Measurements from ENCODE around the gene TM7SF2. TPM values are rescaled to one million over a fixed set of nuclear protein-coding genes. Genes with fewer than 3 reads are reported as not detected.

The TM7SF2 gene
- total and polyA plus RNA-seq, 2 of the 13 experiments (the other 11 are each of a cell fraction or from before 2014, with no cell fraction given) = 56.0 to 66.9 TPM

DNA sequence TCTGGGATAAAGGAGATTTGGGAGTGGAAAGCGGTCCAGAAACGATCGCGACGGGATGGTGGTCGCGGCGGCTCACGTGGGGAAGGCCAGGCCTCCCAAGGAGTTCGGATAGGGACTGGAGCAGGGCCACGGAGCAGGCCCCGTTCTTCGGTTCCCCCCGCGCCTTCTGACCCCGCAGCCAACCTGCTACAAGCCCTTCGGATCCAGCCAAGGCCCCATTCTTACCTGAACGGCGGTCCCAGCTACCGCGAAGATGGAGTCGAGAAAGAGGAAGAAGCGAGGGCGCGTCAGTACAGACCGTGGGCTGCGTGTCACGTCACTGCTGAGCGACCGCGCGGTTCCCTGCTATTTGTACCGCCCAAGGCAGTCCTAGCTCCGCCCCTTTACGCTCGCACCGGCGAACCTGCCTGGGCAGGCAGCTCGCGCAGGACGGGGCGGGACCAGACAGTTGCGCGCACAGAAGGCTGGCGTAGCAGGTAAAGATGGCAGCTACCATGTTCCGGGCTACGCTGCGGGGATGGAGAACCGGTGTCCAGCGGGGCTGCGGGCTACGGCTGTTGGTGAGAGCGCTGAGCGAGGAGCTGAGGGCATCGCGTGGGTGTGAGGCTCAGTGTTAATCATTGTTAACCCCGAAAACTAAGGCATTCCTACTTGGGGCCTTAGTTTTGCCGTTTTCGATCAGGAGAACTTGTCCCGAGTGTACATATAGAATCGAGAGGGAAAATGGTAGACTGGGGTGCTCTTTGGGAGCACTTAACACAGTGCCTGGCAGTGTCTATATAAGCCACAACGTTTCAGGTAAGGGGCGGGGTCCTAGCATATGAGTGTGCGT, 10.4 kb downstream of the TM7SF2 start, which contains the start of the genes FAU and MRPL49 (continued):
- TF ChIP-seq ZNF703 (CRISPR knock-in tag; IDR thresholded peaks at IDR 0.05; ENCODE audit: borderline replicate concordance) (no peak), HNRNPL (IDR thresholded peaks at IDR 0.05; ENCODE audit: low read depth, low read length) (0 out of 2 replicates have a peak, but pooled peaks have one; percentile 65), ZNF652 (CRISPR knock-in tag; IDR thresholded peaks at IDR 0.05; ENCODE audit: borderline replicate concordance, low read depth) (no peak), PCBP1 (IDR thresholded peaks at IDR 0.05; ENCODE audit: borderline replicate concordance, low read depth, low read length) (no peak), JUND (CRISPR knock-in tag; IDR thresholded peaks at IDR 0.05) (no peak), REPIN1 (CRISPR knock-in tag; IDR thresholded peaks at IDR 0.05; ENCODE audit: borderline replicate concordance, low read depth) (peak; percentile 56), HOXA9 (CRISPR knock-in tag; IDR thresholded peaks at IDR 0.05; ENCODE audit: borderline replicate concordance) (no peak; the same call in 1 of the 2 replicates), TOE1 (CRISPR knock-in tag; IDR thresholded peaks at IDR 0.05) (no peak), TOPORS (CRISPR knock-in tag; IDR thresholded peaks at IDR 0.05) (no peak), ZFP41 (CRISPR knock-in tag; IDR thresholded peaks at IDR 0.05; ENCODE audit: borderline replicate concordance) (peak; percentile 42; the same call in 1 of the 2 replicates), KDM6A (CRISPR knock-in tag; IDR thresholded peaks at IDR 0.05; ENCODE audit: low read depth) (no peak), CBX1 (IDR thresholded peaks at IDR 0.05; ENCODE audit: low read depth) (no peak), ZNF367 (CRISPR knock-in tag; IDR thresholded peaks at IDR 0.05; ENCODE audit: borderline replicate concordance) (no peak), ZNF720 (CRISPR knock-in tag; IDR thresholded peaks at IDR 0.05) (no peak), PPARG (CRISPR knock-in tag; conservative IDR thresholded peaks at IDR 0.05) (no peak), U2AF1 (optimal IDR thresholded peaks at IDR 0.05; ENCODE audit: low read depth, low read length) (no peak), CCDC6 (CRISPR knock-in tag; IDR thresholded peaks at IDR 0.05) (no peak), LCORL (IDR thresholded peaks at IDR 0.05) (no peak), LCORL (CRISPR knock-in tag; IDR thresholded peaks at IDR 0.05) (0 out of 2 replicates have a peak, but pooled peaks have one; percentile 21), GATAD1 (CRISPR knock-in tag; IDR thresholded peaks at IDR 0.05) (peak; percentile 97), RFX5 (IDR thresholded peaks at IDR 0.05; ENCODE audit: low read depth, low read length) (peak; percentile 57; the same call in 1 of the 2 replicates)
- TF ChIP-seq, protein P1, sequence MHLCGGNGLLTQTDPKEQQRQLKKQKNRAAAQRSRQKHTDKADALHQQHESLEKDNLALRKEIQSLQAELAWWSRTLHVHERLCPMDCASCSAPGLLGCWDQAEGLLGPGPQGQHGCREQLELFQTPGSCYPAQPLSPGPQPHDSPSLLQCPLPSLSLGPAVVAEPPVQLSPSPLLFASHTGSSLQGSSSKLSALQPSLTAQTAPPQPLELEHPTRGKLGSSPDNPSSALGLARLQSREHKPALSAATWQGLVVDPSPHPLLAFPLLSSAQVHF (CRISPR knock-in tag; IDR thresholded peaks at IDR 0.05) = no peak
- TF ChIP-seq, protein P2, sequence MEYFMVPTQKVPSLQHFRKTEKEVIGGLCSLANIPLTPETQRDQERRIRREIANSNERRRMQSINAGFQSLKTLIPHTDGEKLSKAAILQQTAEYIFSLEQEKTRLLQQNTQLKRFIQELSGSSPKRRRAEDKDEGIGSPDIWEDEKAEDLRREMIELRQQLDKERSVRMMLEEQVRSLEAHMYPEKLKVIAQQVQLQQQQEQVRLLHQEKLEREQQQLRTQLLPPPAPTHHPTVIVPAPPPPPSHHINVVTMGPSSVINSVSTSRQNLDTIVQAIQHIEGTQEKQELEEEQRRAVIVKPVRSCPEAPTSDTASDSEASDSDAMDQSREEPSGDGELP (IDR thresholded peaks at IDR 0.05; ENCODE audit: borderline replicate concordance, low read depth) = peak; percentile 56; the same call in 1 of the 2 replicates
- TF ChIP-seq, protein P3, sequence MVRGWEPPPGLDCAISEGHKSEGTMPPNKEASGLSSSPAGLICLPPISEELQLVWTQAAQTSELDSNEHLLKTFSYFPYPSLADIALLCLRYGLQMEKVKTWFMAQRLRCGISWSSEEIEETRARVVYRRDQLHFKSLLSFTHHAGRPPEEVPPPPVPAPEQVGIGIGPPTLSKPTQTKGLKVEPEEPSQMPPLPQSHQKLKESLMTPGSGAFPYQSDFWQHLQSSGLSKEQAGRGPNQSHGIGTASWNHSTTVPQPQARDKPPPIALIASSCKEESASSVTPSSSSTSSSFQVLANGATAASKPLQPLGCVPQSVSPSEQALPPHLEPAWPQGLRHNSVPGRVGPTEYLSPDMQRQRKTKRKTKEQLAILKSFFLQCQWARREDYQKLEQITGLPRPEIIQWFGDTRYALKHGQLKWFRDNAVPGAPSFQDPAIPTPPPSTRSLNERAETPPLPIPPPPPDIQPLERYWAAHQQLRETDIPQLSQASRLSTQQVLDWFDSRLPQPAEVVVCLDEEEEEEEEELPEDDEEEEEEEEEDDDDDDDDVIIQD (CRISPR knock-in tag; IDR thresholded peaks at IDR 0.05; ENCODE audit: low read depth) = no peak

All from HepG2 (cell line).